Vagina (tissue), 2 donors: ENCODE results near the gene HMCN2.

Experiments used
- CTCF ChIP-seq, 3 experiments: fragments of 450-650 bp in 2 of 3; fragments of 200-600 bp in 1 of 3; sonication (generic) in 1 of 3; IDR thresholded peaks; one replicate each; pipeline ENCODE4 v1.5.1; 2017 to 2019; ENCODE audit warnings: antibody characterized with exemption in 3 of 3, mild to moderate bottlenecking in 2 of 3, moderate library complexity in 2 of 3
- POLR2AphosphoS5 ChIP-seq, 2 donors: sonication (generic); formaldehyde crosslinking; IDR thresholded peaks; one replicate each; pipeline ENCODE4 v1.9.0; 2017; ENCODE audit warnings: antibody characterized with exemption in 2 of 2, mild to moderate bottlenecking in 2 of 2, low read depth in 1 of 2; ENCODE audit not compliant: insufficient read depth in 1 of 2

GRCh38 chr9:130459151-130459550 lies 193.6 kb downstream of the HMCN2 start:
- no peak for TF ChIP-seq POLR2AphosphoS5 (IDR thresholded peaks at IDR 0.05; ENCODE audit: insufficient read depth in 1 of 2, low read depth in 1 of 2)
- no peak for TF ChIP-seq CTCF (IDR thresholded peaks at IDR 0.05)
